SK-N-MC (cell line): Measurements from ENCODE around the gene SF3A1.

Experiments
- EZH2 ChIP-seq: fragments of 200-600 bp; sonication (generic); IDR thresholded peaks from one replicate; pipeline ENCODE4 v1.6.1; 2017; ENCODE audit warnings: antibody characterized with exemption
- FOXP2 ChIP-seq: optimal IDR thresholded peaks from 2 replicates; pipeline ENCODE3; 2011; ENCODE audit warnings: mild to moderate bottlenecking, moderate library complexity; ENCODE audit not compliant: insufficient read depth; ENCODE audit errors: extremely low read length, control extremely low read depth
- POLR2AphosphoS5 ChIP-seq: IDR thresholded peaks from 2 replicates; pipeline ENCODE4 v1.6.1; 2012; ENCODE audit warnings: mild to moderate bottlenecking, low read depth, low read length, borderline replicate concordance

DNA sequence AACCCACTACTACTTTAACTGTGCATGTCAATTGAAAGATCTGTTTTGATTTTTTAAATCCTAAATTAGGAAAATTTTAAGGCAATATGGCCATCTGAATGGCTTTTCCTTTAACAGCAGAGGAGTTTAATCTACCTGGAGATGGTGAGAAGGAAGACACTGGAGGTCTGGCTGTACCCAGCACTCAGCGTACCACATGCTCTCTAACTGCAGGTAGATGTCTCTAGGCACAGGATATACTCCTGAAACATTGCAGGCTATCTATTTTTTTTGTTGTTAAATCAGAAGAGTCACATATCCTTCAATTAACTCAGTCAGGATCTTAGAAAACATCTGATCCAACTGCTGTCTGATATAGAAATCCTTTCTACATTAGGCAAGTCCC lies 50.1 kb downstream of the SF3A1 start:
- TF ChIP-seq POLR2AphosphoS5 (no peak), EZH2 (no peak), FOXP2 (no peak)
